Measurements from ENCODE around the gene PRKD3. TPM values are rescaled to one million over a fixed set of nuclear protein-coding genes. Genes with fewer than 3 reads are reported as not detected.

PRKD3 gene
- total RNA-seq, 1 donor from 2014 or later, result 21.6 TPM

DNA sequence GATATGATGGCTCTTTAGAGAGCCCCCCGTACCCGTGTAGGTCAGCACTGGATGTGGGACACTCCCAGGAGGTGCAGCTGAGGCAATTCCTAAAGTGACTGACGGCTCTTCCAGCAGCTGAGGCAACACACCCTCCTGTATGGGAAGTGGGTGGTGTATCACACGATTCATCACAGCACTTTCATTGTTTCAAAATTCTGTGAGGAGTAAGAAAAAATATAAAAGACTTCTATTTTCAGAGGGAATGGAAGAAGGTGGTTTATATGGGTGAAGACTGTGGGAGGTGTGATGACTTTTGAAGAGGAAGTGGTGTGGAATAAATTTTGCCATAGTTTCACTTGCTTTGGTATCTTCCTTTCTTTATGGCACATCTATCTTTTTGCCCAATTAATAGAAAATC is 42.1 kb upstream of the PRKD3 start:
- TF ChIP-seq, protein P1, sequence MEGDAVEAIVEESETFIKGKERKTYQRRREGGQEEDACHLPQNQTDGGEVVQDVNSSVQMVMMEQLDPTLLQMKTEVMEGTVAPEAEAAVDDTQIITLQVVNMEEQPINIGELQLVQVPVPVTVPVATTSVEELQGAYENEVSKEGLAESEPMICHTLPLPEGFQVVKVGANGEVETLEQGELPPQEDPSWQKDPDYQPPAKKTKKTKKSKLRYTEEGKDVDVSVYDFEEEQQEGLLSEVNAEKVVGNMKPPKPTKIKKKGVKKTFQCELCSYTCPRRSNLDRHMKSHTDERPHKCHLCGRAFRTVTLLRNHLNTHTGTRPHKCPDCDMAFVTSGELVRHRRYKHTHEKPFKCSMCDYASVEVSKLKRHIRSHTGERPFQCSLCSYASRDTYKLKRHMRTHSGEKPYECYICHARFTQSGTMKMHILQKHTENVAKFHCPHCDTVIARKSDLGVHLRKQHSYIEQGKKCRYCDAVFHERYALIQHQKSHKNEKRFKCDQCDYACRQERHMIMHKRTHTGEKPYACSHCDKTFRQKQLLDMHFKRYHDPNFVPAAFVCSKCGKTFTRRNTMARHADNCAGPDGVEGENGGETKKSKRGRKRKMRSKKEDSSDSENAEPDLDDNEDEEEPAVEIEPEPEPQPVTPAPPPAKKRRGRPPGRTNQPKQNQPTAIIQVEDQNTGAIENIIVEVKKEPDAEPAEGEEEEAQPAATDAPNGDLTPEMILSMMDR (IDR thresholded peaks at IDR 0.05; ENCODE audit: insufficient read depth, low read length, poor library complexity, severe bottlenecking), result no peak
- no peak for DNase-seq (ENCODE audit: low read depth)
- Histone ChIP-seq H3K36me3 (ENCODE audit: control insufficient read depth, insufficient read depth, low read length) (no peaks in the 10 kb centered on the region), H3K4me3 (ENCODE audit: low read depth, low read length) (no peak overlapping the region), H3K27me3 (ENCODE audit: control insufficient read depth, insufficient read depth, low read length) (no peaks in the 10 kb centered on the region)

DNA sequence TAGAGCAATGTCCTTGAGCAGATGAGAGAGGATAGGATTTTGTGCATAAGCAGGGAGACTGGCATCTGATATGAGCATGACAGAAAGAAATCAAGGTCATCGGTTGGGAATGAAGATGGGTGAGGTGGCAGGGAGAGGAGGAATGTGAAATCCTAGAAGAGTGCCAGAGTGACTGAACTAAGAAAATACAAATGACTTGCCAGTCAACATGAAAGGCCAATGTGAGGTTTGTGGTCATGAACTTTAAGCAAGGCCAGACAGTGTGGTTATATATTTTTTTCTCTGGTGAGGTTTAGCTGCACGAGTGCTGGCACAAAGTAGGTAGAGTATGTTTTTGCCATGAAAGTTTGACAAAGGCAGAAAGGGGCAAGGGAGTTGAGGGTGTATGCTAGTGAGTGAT is 41.0 kb upstream of the PRKD3 start:
- no peak overlapping the region for H3K4me3 ChIP-seq (ENCODE audit: low read depth, low read length)
- DNase-seq (ENCODE audit: low read depth), result no peak

DNA sequence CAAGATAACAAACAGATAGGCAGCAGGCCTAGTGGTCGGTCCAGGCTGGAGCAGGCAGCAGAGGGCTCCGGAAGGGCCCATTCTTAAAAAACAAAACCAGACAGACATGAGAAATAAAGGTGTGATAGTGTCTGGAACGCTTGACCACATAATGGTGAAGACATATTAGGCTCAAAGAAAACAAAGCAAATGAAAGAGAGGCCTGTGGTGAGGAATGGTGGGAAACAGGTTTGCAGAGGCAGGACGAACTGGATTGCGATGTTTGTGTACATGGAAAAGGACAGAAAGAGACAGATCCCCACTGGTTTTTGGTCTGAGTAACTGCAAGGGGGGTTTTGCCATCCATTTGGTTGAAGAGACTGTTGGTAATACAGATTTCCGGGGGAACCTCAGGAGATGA is 39.7 kb upstream of the PRKD3 start:
- no peak overlapping the region for H3K4me3 ChIP-seq (ENCODE audit: low read depth, low read length)
- H3K27me3 ChIP-seq (ENCODE audit: control insufficient read depth, insufficient read depth, low read length), result no peaks in the 10 kb centered on the region
- TF ChIP-seq, protein P1 (IDR thresholded peaks at IDR 0.05; ENCODE audit: insufficient read depth, low read length, poor library complexity, severe bottlenecking), result no peak
- H3K36me3 ChIP-seq (ENCODE audit: control insufficient read depth, insufficient read depth, low read length), result no peaks in the 10 kb centered on the region
- no peak for DNase-seq (ENCODE audit: low read depth)

More for the DNA sequence above, 41.0 kb upstream of the PRKD3 start:
- Histone ChIP-seq H3K36me3 (ENCODE audit: control insufficient read depth, insufficient read depth, low read length) (no peaks in the 10 kb centered on the region), H3K27me3 (ENCODE audit: control insufficient read depth, insufficient read depth, low read length) (no peaks in the 10 kb centered on the region)
- TF ChIP-seq, protein P1 (IDR thresholded peaks at IDR 0.05; ENCODE audit: insufficient read depth, low read length, poor library complexity, severe bottlenecking), result no peak

DNA sequence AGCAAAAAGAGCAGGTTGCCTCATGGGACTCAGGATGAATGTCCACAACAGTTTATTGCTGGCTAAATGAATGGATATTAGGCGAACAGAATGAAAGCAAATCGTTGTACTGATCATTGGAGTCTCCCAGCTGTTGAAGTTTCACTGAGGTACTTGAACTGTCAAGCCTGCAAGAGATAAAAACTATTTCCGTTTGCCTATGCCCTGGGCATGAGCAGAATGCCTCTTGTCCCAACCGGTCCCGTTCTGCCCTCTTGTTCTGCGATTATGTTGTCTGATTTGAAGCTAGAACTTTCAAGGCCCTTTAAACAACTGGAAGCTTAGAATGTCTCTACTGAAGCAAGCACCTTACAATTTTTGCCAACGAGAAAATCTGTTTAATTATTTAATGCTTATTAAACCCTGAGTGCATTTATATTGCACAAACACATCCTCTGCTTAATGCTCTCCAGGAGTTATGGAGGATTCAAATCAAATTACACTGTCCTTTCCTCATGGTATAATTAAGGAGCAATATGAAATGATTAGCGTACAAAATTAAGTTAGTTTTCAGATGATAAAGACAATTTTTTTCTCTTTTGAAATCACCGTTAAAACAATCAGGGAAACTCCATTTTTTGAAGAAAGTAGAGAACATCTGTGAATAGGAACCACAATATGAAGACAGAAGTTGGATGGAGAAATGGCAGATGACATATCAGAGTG is 37.5 kb upstream of the PRKD3 start:
- Histone ChIP-seq H3K4me3 (ENCODE audit: low read depth, low read length) (no peak overlapping the region), H3K27me3 (ENCODE audit: control insufficient read depth, insufficient read depth, low read length) (no peaks in the 10 kb centered on the region), H3K36me3 (ENCODE audit: control insufficient read depth, insufficient read depth, low read length) (no peaks in the 10 kb centered on the region)
- no peak for DNase-seq (ENCODE audit: low read depth)
- TF ChIP-seq, protein P1 (IDR thresholded peaks at IDR 0.05; ENCODE audit: insufficient read depth, low read length, poor library complexity, severe bottlenecking), result no peak

DNA sequence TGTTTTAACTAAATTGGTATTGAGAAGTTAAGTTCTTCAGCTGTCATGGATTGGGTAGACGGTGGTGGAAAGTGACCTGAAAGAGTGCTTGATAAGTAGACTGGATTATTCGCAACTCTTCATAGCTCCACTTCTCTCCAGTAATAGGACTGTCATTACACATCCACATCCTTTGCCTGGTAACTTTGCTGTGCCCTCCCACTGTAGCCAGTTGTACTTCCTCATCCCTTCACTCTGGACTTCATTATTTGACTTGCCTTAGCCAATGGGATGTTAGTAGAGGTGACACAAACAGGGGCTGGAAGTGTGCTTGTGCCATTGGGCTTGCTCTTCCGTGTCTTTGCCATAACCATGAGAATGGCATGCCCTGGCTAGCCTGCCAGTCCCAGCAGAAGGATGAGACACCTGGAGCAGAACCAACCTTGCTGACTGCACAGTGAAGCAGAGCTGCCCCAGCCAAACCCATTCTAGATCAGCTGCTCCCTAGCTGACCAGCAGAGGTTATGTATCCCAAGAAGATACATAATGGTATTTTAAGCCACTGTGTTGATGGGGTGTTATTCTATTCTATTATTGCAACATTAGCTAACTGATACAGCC is 36.7 kb upstream of the PRKD3 start:
- TF ChIP-seq, protein P1 (IDR thresholded peaks at IDR 0.05; ENCODE audit: insufficient read depth, low read length, poor library complexity, severe bottlenecking), result no peak
- no peak for DNase-seq (ENCODE audit: low read depth)
- H3K4me3 ChIP-seq (ENCODE audit: low read depth, low read length), result no peak overlapping the region
- H3K27me3 ChIP-seq (ENCODE audit: control insufficient read depth, insufficient read depth, low read length), result no peaks in the 10 kb centered on the region
- H3K36me3 ChIP-seq (ENCODE audit: control insufficient read depth, insufficient read depth, low read length), result no peaks in the 10 kb centered on the region
